ENCODE data around the gene MICU2. TPM values are rescaled to one million over a fixed set of nuclear protein-coding genes. Genes with fewer than 3 reads are reported as not detected.
A peak's percentile ranks its signal among the peaks of the same experiment; 100 is the strongest.

The MICU2 gene
- total RNA-seq, 1 experiment from 2014 or later = 16.3 TPM

DNA sequence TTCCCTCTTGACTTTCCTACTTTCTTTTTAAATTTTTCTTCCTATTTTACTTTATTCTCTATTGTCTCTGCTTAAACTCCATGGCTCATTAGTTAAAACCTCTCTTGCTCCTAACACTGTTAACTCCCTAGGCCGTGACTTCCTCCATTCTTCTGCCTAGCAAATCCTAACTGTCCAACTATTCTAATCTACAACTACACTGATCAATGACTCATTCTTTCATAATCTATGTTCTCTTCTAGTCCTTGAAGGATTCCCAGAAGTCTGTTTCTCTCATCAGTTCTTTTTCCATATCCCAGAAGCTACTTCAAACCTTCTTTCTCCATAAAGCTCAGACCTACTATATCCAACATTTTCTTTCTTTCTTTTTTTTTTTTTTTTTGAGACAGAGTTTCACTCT is 66.9 kb downstream of the MICU2 start:
- Mint-ChIP-seq H3K4me3 (ENCODE audit: low read depth, unreplicated experiment) (no peak overlapping the region), H3K27ac (ENCODE audit: unreplicated experiment) (peak overlapping the region; percentile 0), H3K27me3 (ENCODE audit: unreplicated experiment) (no peaks in the 10 kb centered on the region), H3K36me3 (ENCODE audit: insufficient read depth, unreplicated experiment) (no peaks in the 10 kb centered on the region), H3K9me3 (ENCODE audit: low read depth, unreplicated experiment) (no peaks in the 10 kb centered on the region), H3K4me1 (ENCODE audit: low read depth, unreplicated experiment) (peaks cover 2% of the 10 kb centered on the region)
- BruUV-seq (replicated peaks) = no TSS peak
- TF ChIP-seq, protein P1, sequence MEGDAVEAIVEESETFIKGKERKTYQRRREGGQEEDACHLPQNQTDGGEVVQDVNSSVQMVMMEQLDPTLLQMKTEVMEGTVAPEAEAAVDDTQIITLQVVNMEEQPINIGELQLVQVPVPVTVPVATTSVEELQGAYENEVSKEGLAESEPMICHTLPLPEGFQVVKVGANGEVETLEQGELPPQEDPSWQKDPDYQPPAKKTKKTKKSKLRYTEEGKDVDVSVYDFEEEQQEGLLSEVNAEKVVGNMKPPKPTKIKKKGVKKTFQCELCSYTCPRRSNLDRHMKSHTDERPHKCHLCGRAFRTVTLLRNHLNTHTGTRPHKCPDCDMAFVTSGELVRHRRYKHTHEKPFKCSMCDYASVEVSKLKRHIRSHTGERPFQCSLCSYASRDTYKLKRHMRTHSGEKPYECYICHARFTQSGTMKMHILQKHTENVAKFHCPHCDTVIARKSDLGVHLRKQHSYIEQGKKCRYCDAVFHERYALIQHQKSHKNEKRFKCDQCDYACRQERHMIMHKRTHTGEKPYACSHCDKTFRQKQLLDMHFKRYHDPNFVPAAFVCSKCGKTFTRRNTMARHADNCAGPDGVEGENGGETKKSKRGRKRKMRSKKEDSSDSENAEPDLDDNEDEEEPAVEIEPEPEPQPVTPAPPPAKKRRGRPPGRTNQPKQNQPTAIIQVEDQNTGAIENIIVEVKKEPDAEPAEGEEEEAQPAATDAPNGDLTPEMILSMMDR (IDR thresholded peaks at IDR 0.05; ENCODE audit: unreplicated experiment) = no peak
- CTCF ChIA-PET = no interaction called here
- intact Hi-C loops (cut with micrococcal nuclease; ENCODE audit: unreplicated experiment) = no loop called here
- no peak for DNase-seq

DNA sequence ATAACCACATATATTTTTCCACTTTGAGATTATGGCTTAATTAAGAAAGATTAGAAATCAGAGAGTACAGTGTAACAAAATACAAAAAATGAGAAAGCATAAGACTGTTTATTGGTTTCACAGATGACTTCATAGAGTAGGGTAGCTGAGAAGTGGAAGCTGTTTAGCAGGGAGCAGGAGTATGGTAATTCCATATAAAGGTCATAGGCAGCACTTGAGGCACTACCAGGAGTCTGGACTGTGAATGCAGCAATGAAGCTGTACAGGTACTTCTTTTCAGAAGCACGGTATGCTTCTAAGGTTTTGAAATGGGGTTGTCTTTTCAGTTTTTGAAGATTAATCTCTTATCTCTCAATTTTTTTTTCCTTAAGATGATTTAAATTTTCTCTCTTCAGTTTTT is 69.2 kb downstream of the MICU2 start:
- H3K36me3 Mint-ChIP-seq (ENCODE audit: insufficient read depth, unreplicated experiment) = no peaks in the 10 kb centered on the region
- no peak overlapping the region for H3K27ac Mint-ChIP-seq (ENCODE audit: unreplicated experiment)
- no TSS peak for BruUV-seq (replicated peaks)
- no peak for DNase-seq
- intact Hi-C loops (cut with micrococcal nuclease; ENCODE audit: unreplicated experiment) = no loop called here
- H3K4me1 Mint-ChIP-seq (ENCODE audit: low read depth, unreplicated experiment) = no peaks in the 10 kb centered on the region
- CTCF ChIA-PET = no interaction called here
- H3K9me3 Mint-ChIP-seq (ENCODE audit: low read depth, unreplicated experiment) = no peaks in the 10 kb centered on the region
- H3K4me3 Mint-ChIP-seq (ENCODE audit: low read depth, unreplicated experiment) = no peak overlapping the region
- H3K27me3 Mint-ChIP-seq (ENCODE audit: unreplicated experiment) = no peaks in the 10 kb centered on the region
- TF ChIP-seq, protein P1 (IDR thresholded peaks at IDR 0.05; ENCODE audit: unreplicated experiment) = no peak

DNA sequence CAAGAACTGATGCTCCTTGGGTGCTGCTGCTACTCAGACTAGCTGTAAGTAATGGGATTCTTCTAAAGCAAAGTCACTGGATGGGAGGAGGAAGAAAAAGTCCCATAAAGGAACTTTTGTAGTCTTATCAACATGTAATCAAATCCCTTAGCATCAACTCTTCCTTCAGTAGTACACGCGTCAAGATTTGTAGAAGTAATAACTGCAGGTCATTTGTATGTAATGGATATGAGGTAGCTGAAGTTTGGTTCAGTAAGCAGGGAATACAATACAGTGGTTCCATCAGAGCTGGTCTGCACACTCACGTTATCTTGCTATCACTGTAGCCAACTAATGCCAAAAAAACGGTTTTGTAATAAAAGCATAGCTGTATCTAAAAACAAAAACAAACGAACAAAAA is 72.5 kb downstream of the MICU2 start:
- TF ChIP-seq, protein P1 (IDR thresholded peaks at IDR 0.05; ENCODE audit: unreplicated experiment) = no peak
- CTCF ChIA-PET = no interaction called here
- no TSS peak for BruUV-seq (replicated peaks)
- no peak overlapping the region for H3K27ac Mint-ChIP-seq (ENCODE audit: unreplicated experiment)
- H3K36me3 Mint-ChIP-seq (ENCODE audit: insufficient read depth, unreplicated experiment) = no peaks in the 10 kb centered on the region
- H3K4me1 Mint-ChIP-seq (ENCODE audit: low read depth, unreplicated experiment) = no peaks in the 10 kb centered on the region
- DNase-seq = no peak
- H3K9me3 Mint-ChIP-seq (ENCODE audit: low read depth, unreplicated experiment) = no peaks in the 10 kb centered on the region
- no peaks in the 10 kb centered on the region for H3K27me3 Mint-ChIP-seq (ENCODE audit: unreplicated experiment)
- no peak overlapping the region for H3K4me3 Mint-ChIP-seq (ENCODE audit: low read depth, unreplicated experiment)
- intact Hi-C loops (cut with micrococcal nuclease; ENCODE audit: unreplicated experiment) = no loop called here

DNA sequence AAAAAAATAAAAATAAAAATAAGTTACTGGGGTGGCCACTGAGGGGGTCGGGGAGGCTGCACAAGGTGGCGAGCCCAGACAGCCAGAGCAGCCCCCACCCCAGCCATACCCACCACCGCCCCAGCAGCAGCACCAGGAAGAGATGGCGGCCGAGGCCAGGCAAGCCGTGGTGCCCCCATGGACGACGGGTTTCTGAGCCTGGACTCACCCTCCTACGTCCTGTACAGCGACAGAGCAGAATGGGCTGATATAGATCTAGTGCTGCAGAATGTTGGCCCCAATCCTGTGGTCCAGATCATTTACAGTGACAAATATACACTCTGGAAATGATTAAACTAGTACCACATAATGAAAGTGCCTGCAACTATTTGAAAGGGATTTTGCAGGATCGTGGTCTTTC is 73.3 kb downstream of the MICU2 start:
- Mint-ChIP-seq H3K36me3 (ENCODE audit: insufficient read depth, unreplicated experiment) (no peaks in the 10 kb centered on the region), H3K4me1 (ENCODE audit: low read depth, unreplicated experiment) (no peaks in the 10 kb centered on the region), H3K27ac (ENCODE audit: unreplicated experiment) (no peak overlapping the region), H3K9me3 (ENCODE audit: low read depth, unreplicated experiment) (no peaks in the 10 kb centered on the region), H3K4me3 (ENCODE audit: low read depth, unreplicated experiment) (no peak overlapping the region), H3K27me3 (ENCODE audit: unreplicated experiment) (no peaks in the 10 kb centered on the region)
- no peak for DNase-seq
- BruUV-seq (replicated peaks) = no TSS peak
- intact Hi-C loops (cut with micrococcal nuclease; ENCODE audit: unreplicated experiment) = no loop called here
- TF ChIP-seq, protein P1 (IDR thresholded peaks at IDR 0.05; ENCODE audit: unreplicated experiment) = no peak
- CTCF ChIA-PET = no interaction called here
